Measurements from ENCODE around the gene RUVBL2.
A peak's percentile ranks its signal among the peaks of the same experiment; 100 is the strongest.

The RUVBL2 gene

DNA sequence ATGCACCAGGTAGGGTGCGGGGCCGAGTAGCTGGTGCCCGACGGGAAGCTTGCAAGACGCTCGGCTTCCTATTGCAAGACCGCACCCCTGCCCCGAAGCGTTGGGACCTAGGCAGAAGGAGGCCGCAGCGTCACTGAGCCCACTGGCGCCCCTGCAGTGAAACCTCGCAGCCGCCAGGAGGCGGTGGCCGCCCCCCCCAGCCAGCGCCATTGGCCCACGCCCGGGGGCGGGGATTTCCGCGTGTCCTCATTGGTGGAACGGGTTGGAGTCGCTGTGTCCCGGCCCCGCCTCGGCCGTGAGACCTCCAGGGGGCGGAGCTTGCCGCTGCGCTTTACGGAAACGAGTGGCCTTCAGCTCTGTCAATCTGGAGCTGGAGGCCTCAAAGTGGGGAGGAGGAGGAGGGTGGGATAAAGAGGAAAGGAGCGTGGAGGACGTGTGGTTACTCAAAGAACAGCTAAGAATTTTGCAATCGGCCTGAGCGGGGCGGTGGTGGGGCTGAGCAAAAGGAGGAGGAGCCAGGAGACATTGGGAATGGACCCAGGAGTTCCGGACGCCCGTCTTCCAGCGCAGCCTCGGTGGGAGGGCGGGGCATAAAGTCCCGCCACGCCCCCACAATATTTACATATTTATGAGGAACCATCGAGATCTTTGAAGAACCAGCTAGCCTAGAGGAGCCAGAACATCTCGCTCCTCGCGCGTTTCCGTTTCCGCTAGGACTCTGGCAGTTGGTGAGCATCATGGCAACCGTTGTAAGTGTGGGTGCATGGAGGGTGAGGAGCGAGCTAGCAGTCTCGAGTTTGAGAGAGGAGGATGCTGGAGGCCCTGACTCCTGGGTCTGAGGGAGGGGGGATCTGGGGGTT lies at the start of gene RUVBL2, which contains the start of gene GYS1:
Gene RUVBL2, plus strand, starts transcription at position 713 of the 860 bp plus-strand sequence. Its CDS starts 25 bp downstream, at position 738.
Gene GYS1, minus strand, starts transcription at position 135 of the 860 bp plus-strand sequence. CDS start 197 bp downstream, outside the sequence.
- DNase-seq (ENCODE audit: low read depth) = peak; percentile 99

DNA sequence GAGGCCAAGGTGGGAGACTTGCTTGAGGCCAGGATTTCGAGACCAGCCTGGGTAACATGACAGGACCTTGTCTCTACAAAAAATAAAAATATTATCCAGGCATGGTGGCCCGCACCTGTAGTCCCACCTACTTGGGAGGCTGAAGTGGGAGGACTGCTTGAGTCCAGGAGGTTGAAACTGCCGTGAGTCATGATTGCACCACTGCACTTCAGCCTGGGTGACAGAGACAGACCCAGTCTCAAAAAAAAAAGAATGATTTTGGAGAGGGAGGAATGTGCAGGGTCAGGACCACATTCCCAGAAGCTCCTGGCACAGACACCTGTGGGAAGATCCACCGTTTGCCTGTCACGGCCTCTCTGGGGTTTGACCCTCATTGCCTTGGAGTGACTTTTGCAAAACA lies 48.3 kb upstream of the RUVBL2 start:
- no peak for DNase-seq (ENCODE audit: low read depth)

GRCh38 chr19:48945817-48946216 lies 47.9 kb upstream of the RUVBL2 start:
- DNase-seq (ENCODE audit: low read depth) = no peak

GRCh38 chr19:48946463-48947257 lies 47.0 kb upstream of the RUVBL2 start:
- no peak for DNase-seq (ENCODE audit: low read depth)

DNA sequence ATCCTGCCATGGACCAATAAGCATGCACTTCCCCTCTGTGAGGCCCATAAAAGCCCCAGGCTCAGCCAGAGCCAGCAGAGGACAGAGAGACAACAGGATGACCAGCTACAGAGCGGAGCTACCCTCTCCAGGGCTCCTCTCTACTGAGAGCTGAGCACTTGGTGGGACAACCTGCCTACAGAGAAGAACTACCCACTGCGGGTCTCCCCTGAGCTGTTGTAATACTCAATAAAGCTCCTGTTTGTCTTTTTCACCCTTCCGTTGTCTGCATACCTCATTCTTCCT lies 46.5 kb upstream of the RUVBL2 start:
- DNase-seq (ENCODE audit: low read depth) = no peak

- DNase-seq (ENCODE audit: low read depth) = no peak
These were observed 43.5 kb upstream of the RUVBL2 start for GRCh38 chr19:48950159-48950558.

- DNase-seq (ENCODE audit: low read depth) = no peak
These were observed 42.7 kb upstream of the RUVBL2 start for GRCh38 chr19:48950830-48951519.

- no peak for DNase-seq (ENCODE audit: low read depth)
These were observed 40.5 kb upstream of the RUVBL2 start for GRCh38 chr19:48953141-48953540.

- no peak for DNase-seq (ENCODE audit: low read depth)
These were observed 39.6 kb upstream of the RUVBL2 start for GRCh38 chr19:48953990-48954594.

DNA sequence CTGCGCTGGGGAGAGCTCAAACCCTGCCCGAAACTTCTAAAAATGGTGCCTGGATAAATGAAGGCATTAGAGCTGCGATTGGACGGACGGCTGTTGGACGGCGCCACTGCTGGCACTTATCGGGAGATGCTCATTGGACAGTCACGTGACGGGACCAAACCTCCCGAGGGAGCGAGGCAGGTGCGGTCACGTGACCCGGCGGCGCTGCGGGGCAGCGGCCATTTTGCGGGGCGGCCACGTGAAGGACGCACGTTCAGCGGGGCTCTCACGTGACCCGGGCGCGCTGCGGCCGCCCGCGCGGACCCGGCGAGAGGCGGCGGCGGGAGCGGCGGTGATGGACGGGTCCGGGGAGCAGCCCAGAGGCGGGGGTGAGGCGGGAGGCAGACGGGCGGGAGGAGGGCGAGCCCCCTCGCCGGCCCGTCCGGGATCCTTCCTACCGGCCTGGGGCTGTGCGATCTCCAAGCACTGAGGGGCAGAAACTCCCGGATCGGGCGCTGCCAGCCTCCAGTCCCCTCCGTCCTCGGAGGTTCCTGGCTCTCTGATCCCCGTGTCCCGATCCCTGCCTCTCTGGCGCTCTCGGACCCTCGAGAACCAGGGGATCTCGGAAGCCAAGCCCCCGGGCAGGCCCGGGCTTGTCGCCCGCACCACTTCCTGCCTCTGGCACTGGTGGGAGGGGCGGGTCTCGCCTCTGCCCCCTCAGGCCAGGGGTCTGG lies 38.9 kb upstream of the RUVBL2 start, which contains the start of gene BAX:
Gene BAX, plus strand, starts transcription at position 281 of the 713 bp plus-strand sequence. Its CDS starts 54 bp downstream, at position 335.
- peak; percentile 96 for DNase-seq (ENCODE audit: low read depth)

- DNase-seq (ENCODE audit: low read depth) = no peak
These were observed 38.3 kb upstream of the RUVBL2 start for GRCh38 chr19:48955308-48955958.

DNA sequence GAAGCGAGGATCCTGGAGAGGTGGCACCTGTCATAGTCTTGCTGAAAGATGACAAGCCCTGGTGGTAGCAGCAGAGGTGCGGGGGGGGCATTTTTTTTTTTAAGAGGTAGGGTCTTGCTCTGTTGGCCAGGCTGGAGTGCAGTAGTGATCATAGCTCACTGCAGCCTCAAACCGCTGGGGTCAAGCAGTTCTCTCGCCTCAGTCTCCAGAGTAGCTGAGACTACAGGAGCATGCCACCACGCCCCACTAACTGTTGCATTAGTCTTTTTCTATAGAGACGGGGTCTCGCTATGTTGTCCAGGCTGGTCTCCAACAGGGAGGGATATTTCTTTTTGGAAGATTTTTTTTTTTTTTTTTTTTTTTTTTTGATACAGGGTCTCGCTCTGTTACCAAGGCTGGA lies 35.7 kb upstream of the RUVBL2 start:
- no peak for DNase-seq (ENCODE audit: low read depth)

DNA sequence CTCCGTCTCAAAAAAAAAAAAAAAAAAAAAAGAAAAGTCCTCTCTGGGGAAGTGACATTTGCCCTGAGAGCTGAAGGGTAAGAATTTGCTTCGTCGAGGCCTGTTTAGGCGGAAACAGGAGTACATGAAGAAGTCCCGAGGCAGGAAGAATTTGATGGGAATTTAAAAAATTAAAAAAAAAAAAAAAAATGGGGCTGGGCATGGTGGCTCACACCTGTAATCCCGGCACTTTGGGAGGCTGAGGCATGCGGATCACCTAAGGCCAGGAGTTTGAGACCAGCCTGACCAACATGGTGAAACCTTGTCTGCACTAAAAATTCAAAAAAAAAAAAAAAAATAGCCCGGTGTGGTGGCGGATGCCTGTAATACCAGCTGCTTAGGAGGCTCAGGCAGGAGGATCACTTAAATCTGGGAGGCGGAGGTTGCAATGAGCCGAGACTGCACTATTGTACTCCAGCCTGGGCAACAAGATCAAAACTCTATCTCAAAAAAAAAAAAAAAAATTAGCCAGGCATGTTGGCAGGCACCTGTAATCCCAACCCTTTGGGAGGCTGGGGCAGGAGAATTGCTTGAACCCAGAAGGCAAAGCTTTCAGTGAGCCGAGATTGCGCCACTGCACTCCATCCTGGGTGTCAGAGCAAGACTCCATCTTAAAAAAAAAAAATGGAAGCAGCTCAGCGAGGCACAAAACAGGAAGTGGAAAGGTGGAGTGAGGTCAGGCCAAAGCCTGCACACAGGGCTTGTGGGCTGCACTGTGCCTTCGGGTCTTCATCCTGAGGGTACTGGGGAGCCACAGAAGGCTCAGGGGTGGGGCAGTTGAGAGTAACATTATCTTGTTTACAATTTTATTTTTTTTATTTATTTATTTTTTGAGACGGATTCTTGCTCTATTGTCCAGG lies 34.1 kb upstream of the RUVBL2 start:
- DNase-seq (ENCODE audit: low read depth) = no peak

GRCh38 chr19:48961051-48961649 lies 32.5 kb upstream of the RUVBL2 start:
- DNase-seq (ENCODE audit: low read depth) = no peak

DNA sequence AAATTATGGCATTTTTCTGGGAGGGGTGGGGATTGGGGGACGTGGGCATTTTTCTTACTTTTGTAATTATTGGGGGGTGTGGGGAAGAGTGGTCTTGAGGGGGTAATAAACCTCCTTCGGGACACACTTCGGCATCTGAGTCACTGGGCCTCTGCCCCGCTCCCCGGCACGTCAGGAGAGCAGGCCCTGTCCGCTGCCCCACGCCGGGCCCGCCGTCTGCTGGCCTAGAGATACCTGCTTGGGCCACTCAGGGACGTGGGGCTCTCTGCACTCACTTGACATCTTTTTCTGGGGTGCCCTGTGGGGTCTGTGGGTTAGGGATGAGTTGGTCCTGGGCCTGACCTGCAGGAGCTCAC lies 32.0 kb upstream of the RUVBL2 start:
- no peak for DNase-seq (ENCODE audit: low read depth)

- no peak for DNase-seq (ENCODE audit: low read depth)
These were observed 31.4 kb upstream of the RUVBL2 start for GRCh38 chr19:48962029-48962848.

DNA sequence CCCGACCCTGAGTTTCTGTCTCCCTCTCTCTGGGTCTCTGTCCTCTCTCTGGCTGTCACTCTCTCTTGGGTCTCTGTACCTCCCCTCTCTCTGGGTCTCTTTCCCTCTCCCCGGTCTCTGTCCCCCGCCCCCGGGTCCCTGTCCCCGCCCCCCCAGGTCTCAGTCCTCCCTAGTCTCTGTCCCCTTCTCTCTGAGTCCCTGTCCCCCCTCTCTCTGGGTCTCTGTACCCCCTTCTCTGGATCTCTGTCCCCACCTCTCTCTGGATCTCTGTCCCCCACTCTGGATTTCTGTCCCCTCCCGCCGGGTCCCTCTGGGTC lies 30.9 kb upstream of the RUVBL2 start:
- no peak for DNase-seq (ENCODE audit: low read depth)

DNA sequence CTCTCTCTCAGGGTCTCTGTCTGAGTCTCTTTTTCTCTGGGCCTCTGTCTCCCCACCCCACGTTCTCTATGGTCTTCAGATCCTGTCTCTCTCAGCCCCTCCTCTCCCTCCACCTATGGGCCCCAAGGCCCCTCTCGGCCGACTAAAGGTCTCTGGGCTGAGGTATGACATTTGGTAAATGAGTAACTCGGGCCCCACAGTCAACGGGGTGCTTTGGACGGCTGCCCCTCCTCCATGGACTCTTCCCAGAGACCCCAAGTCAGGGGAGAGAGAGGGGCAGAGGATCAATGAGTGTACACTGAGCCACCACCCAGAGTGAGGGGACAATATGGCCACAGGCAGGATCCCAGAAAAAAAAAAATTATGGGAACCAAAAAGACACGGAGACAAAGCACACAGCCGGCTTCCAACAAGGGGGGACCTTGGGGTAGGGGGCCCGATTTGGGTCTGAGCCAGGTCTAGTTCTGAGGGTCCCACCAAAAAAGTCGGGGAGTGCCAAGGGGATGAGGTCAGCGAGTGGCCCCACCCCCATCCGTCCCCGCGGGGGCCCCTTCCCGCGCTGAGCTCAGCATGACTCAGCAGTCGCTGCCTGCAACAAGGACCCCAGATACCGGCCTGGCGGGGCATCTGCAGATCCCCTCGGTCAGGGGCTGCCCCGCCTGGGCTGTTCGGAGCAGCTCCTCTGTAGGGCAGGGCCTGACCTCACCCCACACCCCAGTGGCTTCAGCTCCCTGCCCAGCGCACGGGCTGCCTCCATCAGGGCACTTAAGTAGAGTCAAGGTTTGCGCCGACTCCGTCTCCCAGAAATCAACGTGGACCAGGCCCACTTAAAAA lies 30.1 kb upstream of the RUVBL2 start:
- peak; percentile 57 for DNase-seq (ENCODE audit: low read depth)
